BLaER1 (cell line): ENCODE results near the gene AMELY.

ENCODE experiments used
- H3K27ac ChIP-seq: shearing (Covaris generic); formaldehyde crosslinking; 2 replicates; pipeline ENCODE4 v1.8.1; 2022
- H3K27me3 ChIP-seq: shearing (Covaris generic); formaldehyde crosslinking; 2 replicates; pipeline ENCODE4 v1.8.1; 2022
- H3K36me3 ChIP-seq: shearing (Covaris generic); formaldehyde crosslinking; 2 replicates; pipeline ENCODE4 v1.8.1; 2022
- H3K4me1 ChIP-seq: shearing (Covaris generic); formaldehyde crosslinking; 2 replicates; pipeline ENCODE4 v1.8.1; 2022
- H3K4me2 ChIP-seq: shearing (Covaris generic); formaldehyde crosslinking; 2 replicates; pipeline ENCODE4 v1.8.1; 2022
- H3K4me3 ChIP-seq: shearing (Covaris generic); formaldehyde crosslinking; 2 replicates; pipeline ENCODE4 v1.8.1; 2022
- H3K9ac ChIP-seq: shearing (Covaris generic); formaldehyde crosslinking; 2 replicates; pipeline ENCODE4 v1.8.1; 2022
- H3K9me3 ChIP-seq: shearing (Covaris generic); formaldehyde crosslinking; 2 replicates; pipeline ENCODE4 v1.8.1; 2022
- H4K20me1 ChIP-seq: shearing (Covaris generic); formaldehyde crosslinking; 2 replicates; pipeline ENCODE4 v1.8.1; 2022
- Cebpa-rat ChIP-seq: shearing (Covaris generic); IDR thresholded peaks from 2 replicates; pipeline ENCODE4 v1.8.1; 2022

AMELY gene

GRCh38 chrY:6911253-6911881 lies at the start of gene AMELY:
Gene AMELY (minus strand): TSS chrY:6911752. CDS start chrY:6872608, 39,144 bp downstream.
- Histone ChIP-seq H3K36me3 (no peaks in the 10 kb centered on the region), H3K27ac (no peak within 1 kb of the TSS), H3K4me2 (no peak within 1 kb of the TSS), H3K9me3 (no peaks in the 10 kb centered on the region), H3K27me3 (no peaks in the 10 kb centered on the region), H3K4me3 (no peak within 1 kb of the TSS), H3K4me1 (no peaks in the 10 kb centered on the region), H3K9ac (no peak within 1 kb of the TSS), H4K20me1 (no peaks in the 10 kb centered on the region)
- TF ChIP-seq Cebpa-rat = no peak

- Histone ChIP-seq H3K9me3 (no peaks in the 10 kb centered on the region), H3K9ac (no peak overlapping the region), H3K4me3 (no peak overlapping the region), H3K36me3 (no peaks in the 10 kb centered on the region), H3K27me3 (no peaks in the 10 kb centered on the region), H3K4me1 (no peaks in the 10 kb centered on the region), H3K4me2 (no peak overlapping the region), H3K27ac (no peak overlapping the region), H4K20me1 (no peaks in the 10 kb centered on the region)
- no peak for TF ChIP-seq Cebpa-rat
Observed at GRCh38 chrY:6949947-6950346, 38.4 kb upstream of the AMELY start.

- Histone ChIP-seq H3K4me1 (no peaks in the 10 kb centered on the region), H3K27me3 (no peaks in the 10 kb centered on the region), H3K36me3 (no peaks in the 10 kb centered on the region), H4K20me1 (no peaks in the 10 kb centered on the region), H3K27ac (no peak overlapping the region), H3K9ac (no peak overlapping the region), H3K4me3 (no peak overlapping the region), H3K4me2 (no peak overlapping the region), H3K9me3 (no peaks in the 10 kb centered on the region)
- no peak for TF ChIP-seq Cebpa-rat
Observed at GRCh38 chrY:6948378-6948777, 36.8 kb upstream of the AMELY start.

GRCh38 chrY:6947695-6948094 lies 36.1 kb upstream of the AMELY start:
- TF ChIP-seq Cebpa-rat = no peak
- no peak overlapping the region for H3K4me3 ChIP-seq
- no peak overlapping the region for H3K9ac ChIP-seq
- H3K4me2 ChIP-seq = no peak overlapping the region
- no peaks in the 10 kb centered on the region for H4K20me1 ChIP-seq
- no peaks in the 10 kb centered on the region for H3K27me3 ChIP-seq
- no peaks in the 10 kb centered on the region for H3K36me3 ChIP-seq
- no peak overlapping the region for H3K27ac ChIP-seq
- H3K9me3 ChIP-seq = no peaks in the 10 kb centered on the region
- no peaks in the 10 kb centered on the region for H3K4me1 ChIP-seq

- Histone ChIP-seq H3K36me3 (no peaks in the 10 kb centered on the region), H3K27me3 (no peaks in the 10 kb centered on the region), H3K4me2 (no peak overlapping the region), H4K20me1 (no peaks in the 10 kb centered on the region), H3K9ac (no peak overlapping the region), H3K4me3 (no peak overlapping the region), H3K27ac (no peak overlapping the region), H3K4me1 (no peaks in the 10 kb centered on the region), H3K9me3 (no peaks in the 10 kb centered on the region)
- no peak for TF ChIP-seq Cebpa-rat
Observed at GRCh38 chrY:6935497-6935896, 23.9 kb upstream of the AMELY start.

- H3K36me3 ChIP-seq = no peaks in the 10 kb centered on the region
- no peak overlapping the region for H3K4me3 ChIP-seq
- TF ChIP-seq Cebpa-rat = no peak
- H3K4me2 ChIP-seq = no peak overlapping the region
- no peaks in the 10 kb centered on the region for H3K9me3 ChIP-seq
- H4K20me1 ChIP-seq = no peaks in the 10 kb centered on the region
- no peak overlapping the region for H3K9ac ChIP-seq
- H3K4me1 ChIP-seq = no peaks in the 10 kb centered on the region
- no peaks in the 10 kb centered on the region for H3K27me3 ChIP-seq
- no peak overlapping the region for H3K27ac ChIP-seq
Observed at GRCh38 chrY:6931779-6932396, 20.3 kb upstream of the AMELY start.

GRCh38 chrY:6929237-6929636 lies 17.7 kb upstream of the AMELY start:
- TF ChIP-seq Cebpa-rat = no peak
- no peaks in the 10 kb centered on the region for H3K9me3 ChIP-seq

GRCh38 chrY:6928265-6928664 lies 16.7 kb upstream of the AMELY start:
- TF ChIP-seq Cebpa-rat = no peak
- Histone ChIP-seq H3K4me1 (no peaks in the 10 kb centered on the region), H3K9ac (no peak overlapping the region), H3K27me3 (no peaks in the 10 kb centered on the region), H3K36me3 (no peaks in the 10 kb centered on the region), H4K20me1 (no peaks in the 10 kb centered on the region), H3K27ac (no peak overlapping the region), H3K4me3 (no peak overlapping the region), H3K4me2 (no peak overlapping the region), H3K9me3 (no peaks in the 10 kb centered on the region)

More at GRCh38 chrY:6929237-6929636, 17.7 kb upstream of the AMELY start:
- Histone ChIP-seq H3K27me3 (no peaks in the 10 kb centered on the region), H3K4me1 (no peaks in the 10 kb centered on the region), H4K20me1 (no peaks in the 10 kb centered on the region), H3K4me3 (no peak overlapping the region), H3K9ac (no peak overlapping the region), H3K27ac (no peak overlapping the region), H3K36me3 (no peaks in the 10 kb centered on the region), H3K4me2 (no peak overlapping the region)

GRCh38 chrY:6921061-6921460 lies 9.5 kb upstream of the AMELY start:
- no peak overlapping the region for H3K4me2 ChIP-seq
- H4K20me1 ChIP-seq = no peaks in the 10 kb centered on the region
- H3K9me3 ChIP-seq = no peaks in the 10 kb centered on the region
- H3K27ac ChIP-seq = no peak overlapping the region
- no peak for TF ChIP-seq Cebpa-rat
- no peaks in the 10 kb centered on the region for H3K4me1 ChIP-seq
- no peaks in the 10 kb centered on the region for H3K27me3 ChIP-seq
- H3K36me3 ChIP-seq = no peaks in the 10 kb centered on the region
- no peak overlapping the region for H3K9ac ChIP-seq
- H3K4me3 ChIP-seq = no peak overlapping the region

GRCh38 chrY:6913362-6913761 lies 1.8 kb upstream of the AMELY start:
- Histone ChIP-seq H3K4me2 (no peak overlapping the region), H3K27ac (no peak overlapping the region), H3K9ac (no peak overlapping the region), H4K20me1 (no peaks in the 10 kb centered on the region), H3K27me3 (no peaks in the 10 kb centered on the region), H3K9me3 (no peaks in the 10 kb centered on the region), H3K4me1 (no peaks in the 10 kb centered on the region), H3K4me3 (no peak overlapping the region), H3K36me3 (no peaks in the 10 kb centered on the region)
- no peak for TF ChIP-seq Cebpa-rat
